Stimulated activated naive CD8-positive, alpha-beta T cell treated with anti-CD3 and anti-CD28 coated beads, Interleukin-15, Interleukin-2, amounts not matched to agents 100 ng/mL and 50 ng/mL, for 24 hours (primary cell): ENCODE data around the gene RARA.
"Not testable (repeated sequence)": the region's sequence is repeated elsewhere in the genome, so short reads cannot be mapped to it uniquely, and the experiment has no call there.

Source experiments
- H3K27ac Mint-ChIP-seq: one replicate; pipeline ENCODE4 v1.8.0; 2021; ENCODE audit warnings: mild to moderate bottlenecking, mixed read lengths
- H3K27me3 Mint-ChIP-seq: one replicate; pipeline ENCODE4 v1.8.0; 2021; ENCODE audit warnings: mixed read lengths
- H3K36me3 Mint-ChIP-seq: one replicate; pipeline ENCODE4 v1.8.0; 2021; ENCODE audit warnings: low read depth, mixed read lengths
- H3K4me1 Mint-ChIP-seq: one replicate; pipeline ENCODE4 v1.8.0; 2021; ENCODE audit warnings: low read depth, mixed read lengths
- H3K4me3 Mint-ChIP-seq: one replicate; pipeline ENCODE4 v1.8.0; 2021; ENCODE audit warnings: mild to moderate bottlenecking, mixed read lengths
- H3K9me3 Mint-ChIP-seq: one replicate; pipeline ENCODE4 v1.8.0; 2021; ENCODE audit warnings: mixed read lengths

The RARA gene

GRCh38 chr17:40372644-40373043, 63.7 kb downstream of the RARA start:
- not testable (repeated sequence) for H3K36me3 Mint-ChIP-seq, H3K27me3 Mint-ChIP-seq
- peak overlapping the region; percentile 49 for H3K27ac Mint-ChIP-seq

GRCh38 chr17:40373324-40373723, 64.3 kb downstream of the RARA start:
- Mint-ChIP-seq H3K27ac (peak overlapping the region; percentile 49), H3K4me3 (no peak overlapping the region), H3K9me3 (no peaks in the 10 kb centered on the region), H3K4me1 (peaks cover 36% of the 10 kb centered on the region), H3K36me3 (no peaks in the 10 kb centered on the region), H3K27me3 (no peaks in the 10 kb centered on the region)

More at GRCh38 chr17:40372644-40373043, 63.7 kb downstream of the RARA start:
- not testable (repeated sequence) for H3K4me3 Mint-ChIP-seq, H3K9me3 Mint-ChIP-seq
- H3K4me1 Mint-ChIP-seq: peaks cover 36% of the 10 kb centered on the region

- H3K36me3 Mint-ChIP-seq: no peaks in the 10 kb centered on the region
- H3K9me3 Mint-ChIP-seq: no peaks in the 10 kb centered on the region
- H3K4me1 Mint-ChIP-seq: peaks cover 36% of the 10 kb centered on the region
- H3K27ac Mint-ChIP-seq: peak overlapping the region; percentile 49
- no peaks in the 10 kb centered on the region for H3K27me3 Mint-ChIP-seq
- no peak overlapping the region for H3K4me3 Mint-ChIP-seq
Observed at GRCh38 chr17:40373999-40374398, 65.0 kb downstream of the RARA start.

- peak overlapping the region; percentile 24 for H3K27ac Mint-ChIP-seq
- peaks cover 36% of the 10 kb centered on the region for H3K4me1 Mint-ChIP-seq
- no peak overlapping the region for H3K4me3 Mint-ChIP-seq
- no peaks in the 10 kb centered on the region for H3K36me3 Mint-ChIP-seq
- H3K27me3 Mint-ChIP-seq: no peaks in the 10 kb centered on the region
- no peaks in the 10 kb centered on the region for H3K9me3 Mint-ChIP-seq
Observed at GRCh38 chr17:40374821-40375498, 66.0 kb downstream of the RARA start.

- H3K4me3 Mint-ChIP-seq: not testable (repeated sequence)
Observed at GRCh38 chr17:40375786-40376185, 66.8 kb downstream of the RARA start.

GRCh38 chr17:40376541-40376940, 67.6 kb downstream of the RARA start:
- not testable (repeated sequence) for H3K27me3 Mint-ChIP-seq, H3K36me3 Mint-ChIP-seq, H3K9me3 Mint-ChIP-seq
- Mint-ChIP-seq H3K4me3 (peak overlapping the region; percentile 10), H3K27ac (peak overlapping the region; percentile 0), H3K4me1 (peaks cover 31% of the 10 kb centered on the region)

More at GRCh38 chr17:40375786-40376185, 66.8 kb downstream of the RARA start:
- H3K36me3 Mint-ChIP-seq, H3K9me3 Mint-ChIP-seq, H3K27ac Mint-ChIP-seq, H3K27me3 Mint-ChIP-seq: not testable (repeated sequence)
- H3K4me1 Mint-ChIP-seq: peaks cover 36% of the 10 kb centered on the region

- H3K27me3 Mint-ChIP-seq: no peaks in the 10 kb centered on the region
- no peak overlapping the region for H3K4me3 Mint-ChIP-seq
Observed at GRCh38 chr17:40377832-40378231, 68.9 kb downstream of the RARA start.

GRCh38 chr17:40378966-40379365, 70.0 kb downstream of the RARA start:
- Mint-ChIP-seq H3K4me3 (no peak overlapping the region), H3K27ac (no peak overlapping the region), H3K27me3 (no peaks in the 10 kb centered on the region), H3K36me3 (no peaks in the 10 kb centered on the region), H3K4me1 (peaks cover 12% of the 10 kb centered on the region), H3K9me3 (no peaks in the 10 kb centered on the region)

More at GRCh38 chr17:40377832-40378231, 68.9 kb downstream of the RARA start:
- H3K27ac Mint-ChIP-seq: no peak overlapping the region
- no peaks in the 10 kb centered on the region for H3K9me3 Mint-ChIP-seq
- H3K4me1 Mint-ChIP-seq: peaks cover 23% of the 10 kb centered on the region
- no peaks in the 10 kb centered on the region for H3K36me3 Mint-ChIP-seq

GRCh38 chr17:40382251-40382650, 73.3 kb downstream of the RARA start:
- Mint-ChIP-seq H3K27ac (no peak overlapping the region), H3K4me1 (no peaks in the 10 kb centered on the region), H3K27me3 (no peaks in the 10 kb centered on the region), H3K4me3 (no peak overlapping the region), H3K36me3 (no peaks in the 10 kb centered on the region), H3K9me3 (no peaks in the 10 kb centered on the region)

- H3K4me1 Mint-ChIP-seq, H3K4me3 Mint-ChIP-seq, H3K27ac Mint-ChIP-seq, H3K27me3 Mint-ChIP-seq, H3K9me3 Mint-ChIP-seq: not testable (repeated sequence)
- H3K36me3 Mint-ChIP-seq: peaks cover 37% of the 10 kb centered on the region
Observed at GRCh38 chr17:40386555-40386954, 77.6 kb downstream of the RARA start.

GRCh38 chr17:40399185-40399584, 90.2 kb downstream of the RARA start:
- Mint-ChIP-seq H3K4me3 (no peak overlapping the region), H3K27ac (no peak overlapping the region), H3K9me3 (no peaks in the 10 kb centered on the region), H3K36me3 (peaks cover 85% of the 10 kb centered on the region), H3K27me3 (no peaks in the 10 kb centered on the region), H3K4me1 (peaks cover 6% of the 10 kb centered on the region)

GRCh38 chr17:40402668-40403067, 93.7 kb downstream of the RARA start:
- Mint-ChIP-seq H3K4me1 (peaks cover 7% of the 10 kb centered on the region), H3K4me3 (no peak overlapping the region), H3K27ac (no peak overlapping the region), H3K27me3 (no peaks in the 10 kb centered on the region), H3K36me3 (peaks cover 86% of the 10 kb centered on the region), H3K9me3 (no peaks in the 10 kb centered on the region)

GRCh38 chr17:40404003-40404402, 95.0 kb downstream of the RARA start:
- Mint-ChIP-seq H3K9me3 (no peaks in the 10 kb centered on the region), H3K4me1 (peaks cover 7% of the 10 kb centered on the region)

More at GRCh38 chr17:40404003-40404402, 95.0 kb downstream of the RARA start:
- H3K4me3 Mint-ChIP-seq: no peak overlapping the region
- peaks cover 82% of the 10 kb centered on the region for H3K36me3 Mint-ChIP-seq
- H3K27ac Mint-ChIP-seq: no peak overlapping the region
- H3K27me3 Mint-ChIP-seq: no peaks in the 10 kb centered on the region
